ENCODE measurements around the gene DDX21.
A peak's percentile ranks its signal among the peaks of the same experiment; 100 is the strongest.
"Not testable (repeated sequence)": the region's sequence is repeated elsewhere in the genome, so short reads cannot be mapped to it uniquely, and the experiment has no call there.

DDX21 gene

DNA sequence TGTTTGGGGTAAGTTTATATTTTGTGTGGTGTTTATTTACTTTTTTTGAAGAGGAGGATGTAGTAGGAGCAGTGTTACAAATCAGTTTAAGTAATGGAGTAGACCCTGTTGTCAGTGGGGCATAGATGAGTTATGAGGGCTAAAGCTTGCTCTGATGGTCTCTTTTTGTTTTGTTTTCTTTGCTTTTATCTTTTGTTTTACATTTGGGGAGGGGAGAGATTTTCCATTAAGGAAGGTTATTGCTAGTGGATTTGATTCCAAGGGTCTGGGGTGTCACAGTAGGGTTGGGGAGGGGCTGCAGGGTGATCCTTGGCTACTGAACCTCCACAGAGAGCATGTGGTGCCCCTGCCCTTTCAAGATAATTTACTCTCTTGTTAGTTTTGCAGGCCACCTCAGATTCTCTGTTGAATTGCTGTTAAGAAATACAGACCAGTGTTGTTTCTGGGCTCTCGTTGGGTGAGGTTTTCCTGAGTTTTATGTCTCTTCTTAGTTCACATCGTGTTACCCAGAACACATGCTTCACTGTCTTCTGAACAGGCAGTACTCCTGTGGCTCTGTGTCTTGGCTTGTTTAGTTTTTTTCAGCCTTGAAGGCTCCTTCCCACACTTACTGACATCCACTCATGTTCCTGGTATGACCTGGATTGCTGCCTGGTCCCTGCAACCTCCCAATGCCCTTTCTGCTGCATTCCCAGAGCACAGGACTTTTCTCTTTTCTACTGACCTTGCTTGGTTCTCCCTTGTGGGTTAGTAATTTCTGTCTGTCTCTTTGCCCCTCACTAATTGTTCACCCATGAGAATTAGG is 36.9 kb downstream of the DDX21 start:
- TF ChIP-seq, protein P1, sequence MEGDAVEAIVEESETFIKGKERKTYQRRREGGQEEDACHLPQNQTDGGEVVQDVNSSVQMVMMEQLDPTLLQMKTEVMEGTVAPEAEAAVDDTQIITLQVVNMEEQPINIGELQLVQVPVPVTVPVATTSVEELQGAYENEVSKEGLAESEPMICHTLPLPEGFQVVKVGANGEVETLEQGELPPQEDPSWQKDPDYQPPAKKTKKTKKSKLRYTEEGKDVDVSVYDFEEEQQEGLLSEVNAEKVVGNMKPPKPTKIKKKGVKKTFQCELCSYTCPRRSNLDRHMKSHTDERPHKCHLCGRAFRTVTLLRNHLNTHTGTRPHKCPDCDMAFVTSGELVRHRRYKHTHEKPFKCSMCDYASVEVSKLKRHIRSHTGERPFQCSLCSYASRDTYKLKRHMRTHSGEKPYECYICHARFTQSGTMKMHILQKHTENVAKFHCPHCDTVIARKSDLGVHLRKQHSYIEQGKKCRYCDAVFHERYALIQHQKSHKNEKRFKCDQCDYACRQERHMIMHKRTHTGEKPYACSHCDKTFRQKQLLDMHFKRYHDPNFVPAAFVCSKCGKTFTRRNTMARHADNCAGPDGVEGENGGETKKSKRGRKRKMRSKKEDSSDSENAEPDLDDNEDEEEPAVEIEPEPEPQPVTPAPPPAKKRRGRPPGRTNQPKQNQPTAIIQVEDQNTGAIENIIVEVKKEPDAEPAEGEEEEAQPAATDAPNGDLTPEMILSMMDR (IDR thresholded peaks at IDR 0.05; ENCODE audit: low read depth, low read length), result no peak
- DNase-seq (ENCODE audit: extremely low read depth, low read depth), result peak; percentile 82

DNA sequence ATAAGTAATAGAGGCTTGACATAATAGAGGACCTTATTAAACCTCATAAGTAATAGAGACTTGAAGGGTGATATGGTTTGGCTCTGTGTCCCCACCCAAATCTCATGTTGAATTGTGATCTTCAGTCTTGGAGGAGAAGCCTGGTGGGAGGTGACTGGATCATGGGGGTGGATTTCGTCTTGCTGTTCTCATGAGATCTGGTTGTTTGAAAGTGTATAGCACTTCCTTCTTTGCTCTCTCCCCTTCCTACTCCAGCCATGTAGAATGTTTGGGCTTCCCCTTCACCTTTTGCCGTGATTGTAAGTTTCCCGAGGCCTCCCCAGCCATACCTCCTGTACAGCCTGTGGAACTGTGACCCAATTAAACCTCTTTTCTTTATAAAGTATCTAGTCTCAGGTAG is 41.2 kb downstream of the DDX21 start:
- TF ChIP-seq, protein P1 (IDR thresholded peaks at IDR 0.05; ENCODE audit: low read depth, low read length), result no peak
- DNase-seq (ENCODE audit: extremely low read depth, low read depth), result no peak

DNA sequence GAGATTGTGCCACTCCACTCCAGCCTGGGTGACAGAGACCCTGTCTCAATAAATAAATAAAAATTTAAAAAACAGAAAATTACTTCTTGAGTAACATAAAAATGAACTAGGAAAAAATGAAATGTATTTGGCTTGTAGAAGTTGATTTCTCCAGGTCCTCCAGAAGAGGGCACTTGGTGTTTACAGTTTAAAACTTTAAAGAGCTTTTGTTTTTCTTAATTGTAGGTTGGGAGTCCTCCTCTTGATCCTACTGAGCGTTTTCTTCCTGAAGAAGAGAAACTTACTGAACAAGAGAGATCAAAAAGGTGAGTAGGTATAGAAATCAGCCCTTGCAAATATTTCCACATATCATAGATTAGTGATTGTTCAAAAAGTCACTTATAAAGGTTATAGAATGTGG is 48.9 kb downstream of the DDX21 start:
- peak; percentile 47 for DNase-seq (ENCODE audit: extremely low read depth, low read depth)
- TF ChIP-seq, protein P1 (IDR thresholded peaks at IDR 0.05; ENCODE audit: low read depth, low read length), result peak; percentile 54

DNA sequence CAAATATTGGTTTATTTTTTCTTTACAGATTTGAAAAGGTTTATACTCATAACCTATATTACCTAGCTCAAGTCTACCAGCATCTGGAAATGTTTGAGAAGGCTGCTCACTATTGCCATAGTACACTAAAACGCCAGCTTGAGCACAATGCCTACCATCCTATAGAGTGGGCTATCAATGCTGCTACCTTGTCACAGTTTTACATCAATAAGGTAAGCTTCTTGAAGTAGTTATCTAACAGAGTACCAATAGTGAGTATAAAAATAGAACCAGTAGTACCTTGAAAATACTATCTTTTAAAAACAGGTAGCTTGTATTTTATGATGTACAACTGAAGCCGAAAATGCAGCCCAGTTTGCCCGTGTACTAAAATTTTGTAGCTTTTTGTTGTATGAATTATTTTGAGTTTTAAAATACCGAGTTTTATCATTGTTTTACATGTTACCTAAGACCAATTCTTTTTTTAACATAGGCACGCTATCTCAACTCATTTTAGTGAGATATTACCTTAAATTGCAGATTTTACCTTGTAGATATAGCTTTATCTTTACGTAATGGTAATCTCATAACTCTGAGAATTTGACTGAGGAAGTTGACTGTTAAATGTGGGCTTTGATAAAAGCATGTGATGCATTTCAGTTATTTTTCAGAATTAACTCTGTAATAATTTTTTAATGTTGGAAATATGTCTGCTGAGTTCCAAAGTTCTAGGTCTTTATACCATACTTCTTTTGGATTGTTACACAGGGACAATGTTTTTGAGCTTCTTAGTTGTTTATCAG is 49.9 kb downstream of the DDX21 start:
- no peak for DNase-seq (ENCODE audit: extremely low read depth, low read depth)
- TF ChIP-seq, protein P1 (IDR thresholded peaks at IDR 0.05; ENCODE audit: low read depth, low read length), result no peak

DNA sequence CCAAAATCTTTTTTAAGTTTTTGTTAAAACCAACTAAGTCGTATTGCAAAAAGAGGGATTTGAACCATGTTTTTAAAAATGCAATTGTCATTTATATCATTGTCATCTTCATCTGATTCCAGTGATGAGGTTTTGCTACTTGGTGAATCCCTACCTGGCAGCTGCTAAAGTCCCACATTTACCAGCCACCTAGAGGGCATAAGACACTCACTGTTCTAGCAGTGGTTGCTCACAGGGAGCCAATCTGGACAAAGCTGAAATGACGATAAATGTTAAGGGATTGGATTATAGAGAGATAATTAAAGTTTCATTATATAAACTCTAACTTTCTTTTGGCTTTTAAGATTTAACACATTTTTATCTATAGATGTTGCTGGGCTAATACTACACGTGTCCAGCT is 51.3 kb downstream of the DDX21 start:
- TF ChIP-seq, protein P1 (IDR thresholded peaks at IDR 0.05; ENCODE audit: low read depth, low read length), result no peak
- no peak for DNase-seq (ENCODE audit: extremely low read depth, low read depth)

DNA sequence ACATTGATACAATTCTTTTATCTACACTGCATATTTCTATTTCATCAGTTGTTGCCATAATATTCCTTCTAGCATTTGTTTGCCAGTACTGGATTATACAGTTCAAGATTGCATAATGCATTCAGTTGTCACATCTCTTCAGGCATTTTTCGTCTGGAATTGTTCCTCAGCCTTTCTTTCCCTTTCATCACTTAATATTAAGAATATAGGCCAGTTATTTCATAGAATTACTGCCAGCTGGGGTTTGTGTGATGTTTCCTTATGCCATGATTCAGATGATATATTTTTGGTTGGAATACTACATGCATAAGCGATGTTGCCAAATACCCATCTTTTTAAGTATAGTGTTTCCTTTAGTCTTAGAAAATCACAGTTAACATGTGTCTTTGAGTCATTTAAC is 53.4 kb downstream of the DDX21 start:
- DNase-seq (ENCODE audit: extremely low read depth, low read depth), result no peak
- TF ChIP-seq, protein P1 (IDR thresholded peaks at IDR 0.05; ENCODE audit: low read depth, low read length), result no peak

DNA sequence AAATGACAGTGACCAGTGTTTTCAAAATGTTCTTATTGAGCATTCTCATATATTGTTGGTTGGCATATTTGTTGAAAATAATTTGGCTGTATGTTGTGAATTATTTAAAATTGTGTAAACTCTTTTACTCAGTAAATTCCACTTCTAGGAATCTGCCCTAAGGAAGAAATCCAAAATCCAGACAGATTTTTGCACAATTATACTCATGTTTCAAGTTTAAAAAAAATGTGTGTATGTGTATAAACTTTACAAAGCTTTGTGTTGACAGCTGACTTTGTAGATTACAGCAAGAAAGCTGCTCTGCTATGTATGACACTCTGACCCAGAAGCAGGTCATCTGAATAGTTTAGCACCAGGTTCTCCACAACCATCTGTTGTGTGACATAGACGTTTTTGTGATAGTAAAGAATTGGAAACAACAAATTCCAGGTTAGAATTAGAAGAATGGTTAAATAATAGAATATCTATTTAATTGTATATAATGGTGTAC is 54.2 kb downstream of the DDX21 start:
- DNase-seq (ENCODE audit: extremely low read depth, low read depth), result no peak
- TF ChIP-seq, protein P1 (IDR thresholded peaks at IDR 0.05; ENCODE audit: low read depth, low read length), result no peak

DNA sequence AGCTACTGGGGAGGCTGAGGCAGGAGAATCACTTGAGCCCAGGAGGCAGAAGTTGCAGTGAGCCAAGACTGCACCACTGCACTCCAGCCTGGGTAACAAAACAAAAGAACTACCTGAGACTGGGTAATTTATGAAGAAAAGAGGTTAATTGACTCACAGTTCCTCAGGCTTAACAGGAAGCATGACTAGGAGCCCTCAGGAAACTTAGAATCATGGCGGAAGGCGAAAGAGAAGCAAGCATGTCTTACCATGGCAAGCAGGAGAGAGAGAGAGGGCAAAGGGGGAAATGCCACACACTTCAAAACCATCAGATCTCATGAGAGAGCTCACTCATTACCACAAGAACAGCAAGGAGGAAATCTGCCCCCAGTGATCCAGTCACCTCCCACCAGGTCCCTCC is 56.8 kb downstream of the DDX21 start:
- DNase-seq (ENCODE audit: extremely low read depth, low read depth), result not testable (repeated sequence)

Measured in AG09319 (cell line).